ENCODE results near the gene LPAR5.

LPAR5 gene

GRCh38 chr12:6613015-6613775 is 22.6 kb downstream of the LPAR5 start (continued):
- TF ChIP-seq MZF1 (tag by site-specific recombination; IDR thresholded peaks at IDR 0.05; ENCODE audit: borderline replicate concordance): no peak
- TF ChIP-seq ZNF449 (tag by site-specific recombination; IDR thresholded peaks at IDR 0.05): no peak
- peak; percentile 60 for TF ChIP-seq ZBTB8A (tag by site-specific recombination; IDR thresholded peaks at IDR 0.05)
- TF ChIP-seq ZNF580 (tag by site-specific recombination; IDR thresholded peaks at IDR 0.05): peak; percentile 41; the same call in 1 of the 2 replicates
- no peak for TF ChIP-seq ZNF292 (tag by site-specific recombination; IDR thresholded peaks at IDR 0.05; ENCODE audit: borderline replicate concordance, low read depth)
- no peak for TF ChIP-seq ZNF555 (tag by site-specific recombination; conservative IDR thresholded peaks at IDR 0.05)
- TF ChIP-seq, protein P1, sequence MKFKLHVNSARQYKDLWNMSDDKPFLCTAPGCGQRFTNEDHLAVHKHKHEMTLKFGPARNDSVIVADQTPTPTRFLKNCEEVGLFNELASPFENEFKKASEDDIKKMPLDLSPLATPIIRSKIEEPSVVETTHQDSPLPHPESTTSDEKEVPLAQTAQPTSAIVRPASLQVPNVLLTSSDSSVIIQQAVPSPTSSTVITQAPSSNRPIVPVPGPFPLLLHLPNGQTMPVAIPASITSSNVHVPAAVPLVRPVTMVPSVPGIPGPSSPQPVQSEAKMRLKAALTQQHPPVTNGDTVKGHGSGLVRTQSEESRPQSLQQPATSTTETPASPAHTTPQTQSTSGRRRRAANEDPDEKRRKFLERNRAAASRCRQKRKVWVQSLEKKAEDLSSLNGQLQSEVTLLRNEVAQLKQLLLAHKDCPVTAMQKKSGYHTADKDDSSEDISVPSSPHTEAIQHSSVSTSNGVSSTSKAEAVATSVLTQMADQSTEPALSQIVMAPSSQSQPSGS (tag by site-specific recombination; IDR thresholded peaks at IDR 0.05; ENCODE audit: low read depth): no peak
- TF ChIP-seq ZNF747 (tag by site-specific recombination; IDR thresholded peaks at IDR 0.05): no peak
- no peak for TF ChIP-seq ZNF274 (IDR thresholded peaks at IDR 0.05; ENCODE audit: low read length)
- TF ChIP-seq ZNF274 (tag by site-specific recombination; IDR thresholded peaks at IDR 0.05; ENCODE audit: borderline replicate concordance): no peak
- peak; percentile 65; the same call in 1 of the 2 replicates for TF ChIP-seq KLF1 (tag by site-specific recombination; IDR thresholded peaks at IDR 0.05)
- TF ChIP-seq, protein P2, sequence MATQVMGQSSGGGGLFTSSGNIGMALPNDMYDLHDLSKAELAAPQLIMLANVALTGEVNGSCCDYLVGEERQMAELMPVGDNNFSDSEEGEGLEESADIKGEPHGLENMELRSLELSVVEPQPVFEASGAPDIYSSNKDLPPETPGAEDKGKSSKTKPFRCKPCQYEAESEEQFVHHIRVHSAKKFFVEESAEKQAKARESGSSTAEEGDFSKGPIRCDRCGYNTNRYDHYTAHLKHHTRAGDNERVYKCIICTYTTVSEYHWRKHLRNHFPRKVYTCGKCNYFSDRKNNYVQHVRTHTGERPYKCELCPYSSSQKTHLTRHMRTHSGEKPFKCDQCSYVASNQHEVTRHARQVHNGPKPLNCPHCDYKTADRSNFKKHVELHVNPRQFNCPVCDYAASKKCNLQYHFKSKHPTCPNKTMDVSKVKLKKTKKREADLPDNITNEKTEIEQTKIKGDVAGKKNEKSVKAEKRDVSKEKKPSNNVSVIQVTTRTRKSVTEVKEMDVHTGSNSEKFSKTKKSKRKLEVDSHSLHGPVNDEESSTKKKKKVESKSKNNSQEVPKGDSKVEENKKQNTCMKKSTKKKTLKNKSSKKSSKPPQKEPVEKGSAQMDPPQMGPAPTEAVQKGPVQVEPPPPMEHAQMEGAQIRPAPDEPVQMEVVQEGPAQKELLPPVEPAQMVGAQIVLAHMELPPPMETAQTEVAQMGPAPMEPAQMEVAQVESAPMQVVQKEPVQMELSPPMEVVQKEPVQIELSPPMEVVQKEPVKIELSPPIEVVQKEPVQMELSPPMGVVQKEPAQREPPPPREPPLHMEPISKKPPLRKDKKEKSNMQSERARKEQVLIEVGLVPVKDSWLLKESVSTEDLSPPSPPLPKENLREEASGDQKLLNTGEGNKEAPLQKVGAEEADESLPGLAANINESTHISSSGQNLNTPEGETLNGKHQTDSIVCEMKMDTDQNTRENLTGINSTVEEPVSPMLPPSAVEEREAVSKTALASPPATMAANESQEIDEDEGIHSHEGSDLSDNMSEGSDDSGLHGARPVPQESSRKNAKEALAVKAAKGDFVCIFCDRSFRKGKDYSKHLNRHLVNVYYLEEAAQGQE (tag by site-specific recombination; IDR thresholded peaks at IDR 0.05): no peak
- peak; percentile 64; the same call in 1 of the 2 replicates for TF ChIP-seq ZNF2 (tag by site-specific recombination; IDR thresholded peaks at IDR 0.05)
- peak; percentile 44; the same call in 1 of the 2 replicates for TF ChIP-seq OSR2 (tag by site-specific recombination; IDR thresholded peaks at IDR 0.05)
- TF ChIP-seq MEIS1 (CRISPR knock-in tag; IDR thresholded peaks at IDR 0.05; ENCODE audit: borderline replicate concordance): no peak
- TF ChIP-seq BCL11B (tag by site-specific recombination; IDR thresholded peaks at IDR 0.05; ENCODE audit: low read depth): no peak
- no peak for TF ChIP-seq ZSCAN30 (tag by site-specific recombination; IDR thresholded peaks at IDR 0.05)
- 0 out of 2 replicates have a peak, but pooled peaks have one; percentile 67 for TF ChIP-seq ZNF624 (tag by site-specific recombination; IDR thresholded peaks at IDR 0.05)
- no peak for TF ChIP-seq ZNF791 (tag by site-specific recombination; IDR thresholded peaks at IDR 0.05)
- no peak for TF ChIP-seq TCF7L2 (IDR thresholded peaks at IDR 0.05; ENCODE audit: borderline replicate concordance, low read depth, low read length)
- TF ChIP-seq ZNF157 (tag by site-specific recombination; IDR thresholded peaks at IDR 0.05): no peak
- no peak for TF ChIP-seq GLI2 (tag by site-specific recombination; IDR thresholded peaks at IDR 0.05; ENCODE audit: borderline replicate concordance, low read depth)
- no peak for TF ChIP-seq BCL11A (tag by site-specific recombination; IDR thresholded peaks at IDR 0.05; ENCODE audit: low read depth)
- TF ChIP-seq ZNF48 (tag by site-specific recombination; IDR thresholded peaks at IDR 0.05): no peak
- peak; percentile 73 for TF ChIP-seq ZNF501 (tag by site-specific recombination; IDR thresholded peaks at IDR 0.05)
- peak; percentile 90 for TF ChIP-seq ZXDB (tag by site-specific recombination; IDR thresholded peaks at IDR 0.05)
- no peak for TF ChIP-seq RBAK (tag by site-specific recombination; IDR thresholded peaks at IDR 0.05)
- peak; percentile 80 for TF ChIP-seq ZNF394 (tag by site-specific recombination; IDR thresholded peaks at IDR 0.05; ENCODE audit: borderline replicate concordance)
- no peak for TF ChIP-seq ZBTB49 (tag by site-specific recombination; IDR thresholded peaks at IDR 0.05; ENCODE audit: low read depth)
